CD1c-positive myeloid dendritic cell (primary cell): Measurements from ENCODE around the gene NFYC.
A peak's percentile ranks its signal among the peaks of the same experiment; 100 is the strongest.
"Not testable (repeated sequence)": the region's sequence is repeated elsewhere in the genome, so short reads cannot be mapped to it uniquely, and the experiment has no call there.

Source experiments
- DNase-seq: peaks from one replicate; pipeline ENCODE4 v3.0.0-alpha.2; 2016; ENCODE audit errors: extremely low spot score

Gene NFYC

GRCh38 chr1:40665335-40666171, 26.0 kb upstream of the NFYC start, which contains the start of gene RIMS3:
RIMS3 (minus strand) TSS chr1:40665682; CDS start chr1:40641925, 23,757 bp downstream.
- peak; percentile 85 for DNase-seq

- DNase-seq, result peak; percentile 87
Observed at GRCh38 chr1:40668769-40669525, 22.6 kb upstream of the NFYC start.

- no peak for DNase-seq
Observed at GRCh38 chr1:40673452-40673851, 18.1 kb upstream of the NFYC start.

- no peak for DNase-seq
Observed at GRCh38 chr1:40676501-40676900, 15.0 kb upstream of the NFYC start.

GRCh38 chr1:40679165-40679953, 12.1 kb upstream of the NFYC start:
- DNase-seq, result no peak

- DNase-seq, result peak; percentile 30
Observed at GRCh38 chr1:40684669-40685068, 6.8 kb upstream of the NFYC start.

- DNase-seq, result no peak
Observed at GRCh38 chr1:40687059-40687458, 4.4 kb upstream of the NFYC start.

GRCh38 chr1:40687661-40688060, 3.8 kb upstream of the NFYC start:
- peak; percentile 26 for DNase-seq

- DNase-seq, result no peak
Observed at GRCh38 chr1:40689737-40690136, 1.8 kb upstream of the NFYC start.

GRCh38 chr1:40690771-40691537, 550 bp upstream of the NFYC start:
- DNase-seq, result no peak

GRCh38 chr1:40692429-40692895, 958 bp downstream of the NFYC start:
- no peak for DNase-seq

- no peak for DNase-seq
Observed at GRCh38 chr1:40693425-40693824, 1.9 kb downstream of the NFYC start.

GRCh38 chr1:40694353-40694874, 2.9 kb downstream of the NFYC start:
- no peak for DNase-seq

GRCh38 chr1:40696294-40696693, 4.8 kb downstream of the NFYC start:
- DNase-seq, result no peak

GRCh38 chr1:40697436-40697835, 5.9 kb downstream of the NFYC start:
- no peak for DNase-seq

- DNase-seq, result no peak
Observed at GRCh38 chr1:40699787-40700186, 8.3 kb downstream of the NFYC start.

GRCh38 chr1:40701684-40702083, 10.2 kb downstream of the NFYC start:
- DNase-seq, result no peak

- DNase-seq, result not testable (repeated sequence)
Observed at GRCh38 chr1:40702810-40703209, 11.3 kb downstream of the NFYC start.

GRCh38 chr1:40703316-40703715, 11.8 kb downstream of the NFYC start:
- no peak for DNase-seq

- no peak for DNase-seq
Observed at GRCh38 chr1:40704817-40705733, 13.6 kb downstream of the NFYC start.
